HG02798 (cell line): ENCODE data around the gene MTFR1L.
A peak's percentile ranks its signal among the peaks of the same experiment; 100 is the strongest.

Experiments used
- ATAC-seq: cut with Tn5 transposase; IDR thresholded peaks from one replicate; pipeline ENCODE4 v1.9.1; 2021; ENCODE audit warnings: mild to moderate bottlenecking; ENCODE audit not compliant: unreplicated experiment, poor library complexity

The MTFR1L gene

DNA sequence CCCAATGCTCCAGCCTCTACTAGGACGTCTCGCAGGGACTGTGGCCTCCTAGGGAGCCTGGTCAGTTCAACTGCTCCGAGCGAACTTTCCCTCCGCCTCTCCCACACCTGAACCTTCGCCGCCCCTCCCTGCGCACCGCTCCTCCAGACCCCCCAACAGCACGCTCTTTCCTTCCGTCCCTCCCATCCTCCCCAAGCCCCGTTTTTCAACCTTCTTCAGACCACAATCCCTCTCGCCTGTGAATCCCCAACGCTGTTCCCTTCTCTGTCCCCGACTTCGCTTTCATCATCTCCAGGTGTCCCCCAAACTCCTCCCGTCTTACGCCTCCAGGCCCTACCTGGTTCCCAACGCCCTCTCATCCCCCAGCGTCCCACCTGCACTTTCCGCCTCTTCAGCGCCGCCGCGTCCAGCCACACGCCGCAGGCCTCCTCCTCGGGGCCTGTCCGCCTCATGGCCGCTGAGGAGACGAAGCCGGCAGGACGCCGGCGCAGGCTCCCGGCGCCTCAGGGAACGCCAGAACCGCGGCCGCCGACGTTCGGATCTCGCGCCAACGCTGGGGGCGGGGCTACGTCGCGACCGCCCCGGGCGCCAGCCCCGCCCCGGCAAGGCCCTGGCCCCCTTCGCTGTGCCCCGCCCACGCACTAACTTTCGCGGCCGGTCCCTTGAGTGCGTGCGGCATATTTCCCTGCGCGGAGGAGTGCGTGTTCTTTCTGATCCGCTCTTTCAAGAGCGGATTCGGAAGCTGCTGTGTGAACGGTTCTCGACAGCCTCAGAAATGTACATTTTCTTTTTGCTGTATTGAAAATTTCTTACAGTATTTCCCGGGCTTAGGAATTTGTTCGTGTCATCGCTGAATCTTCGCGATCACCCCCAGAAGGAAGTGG, 39.4 kb downstream of the MTFR1L start, which contains the start of gene AUNIP:
Gene AUNIP (minus strand): TSS at position 552 of the 884 bp plus-strand sequence. CDS start 100 bp downstream, at position 452.
- peak; percentile 93 for ATAC-seq

DNA sequence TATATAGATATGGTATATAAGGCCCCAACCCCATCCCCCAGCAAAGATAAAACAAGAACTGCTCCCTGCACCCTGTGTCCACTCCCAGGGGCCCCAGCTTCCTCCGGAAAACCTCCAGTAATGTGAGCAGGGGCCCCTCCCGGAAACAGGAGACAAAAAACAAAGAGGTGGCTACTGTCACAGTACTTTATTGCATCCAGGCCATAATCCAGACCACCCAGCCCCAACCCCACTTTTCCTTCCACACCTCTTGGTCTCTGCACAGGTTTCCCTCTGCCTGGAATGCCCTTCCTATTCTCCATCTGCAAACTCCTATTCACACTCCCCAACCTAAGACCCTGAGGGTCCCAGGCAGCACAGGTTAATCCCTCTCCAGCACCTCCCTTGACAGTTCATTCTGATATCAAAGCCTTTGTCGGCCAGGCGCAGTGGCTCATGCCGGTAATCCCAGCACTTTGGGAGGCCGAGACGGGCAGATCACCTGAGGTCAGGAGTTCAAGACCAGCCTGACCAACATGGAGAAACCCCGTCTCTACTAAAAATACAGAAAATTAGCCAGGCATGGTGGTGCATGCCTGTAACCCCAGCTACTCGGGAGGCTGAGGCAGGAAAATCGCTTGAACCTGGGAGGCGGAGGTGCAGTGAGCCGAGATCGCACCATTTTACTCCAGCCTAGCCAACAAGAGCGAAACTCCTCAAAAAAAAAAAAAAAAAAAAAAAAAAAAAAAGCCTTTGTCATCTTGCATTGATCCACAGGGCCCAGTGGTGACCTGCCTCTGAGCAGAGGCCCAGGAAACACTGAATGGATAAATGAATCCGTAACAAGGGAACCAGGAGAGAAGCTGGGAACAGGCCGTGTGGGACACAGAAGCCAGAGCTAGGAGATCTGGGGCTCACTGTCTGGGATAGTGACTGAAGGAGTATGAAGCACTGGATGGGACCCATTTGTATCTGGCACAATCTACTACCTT, 41.8 kb downstream of the MTFR1L start:
- no peak for ATAC-seq

DNA sequence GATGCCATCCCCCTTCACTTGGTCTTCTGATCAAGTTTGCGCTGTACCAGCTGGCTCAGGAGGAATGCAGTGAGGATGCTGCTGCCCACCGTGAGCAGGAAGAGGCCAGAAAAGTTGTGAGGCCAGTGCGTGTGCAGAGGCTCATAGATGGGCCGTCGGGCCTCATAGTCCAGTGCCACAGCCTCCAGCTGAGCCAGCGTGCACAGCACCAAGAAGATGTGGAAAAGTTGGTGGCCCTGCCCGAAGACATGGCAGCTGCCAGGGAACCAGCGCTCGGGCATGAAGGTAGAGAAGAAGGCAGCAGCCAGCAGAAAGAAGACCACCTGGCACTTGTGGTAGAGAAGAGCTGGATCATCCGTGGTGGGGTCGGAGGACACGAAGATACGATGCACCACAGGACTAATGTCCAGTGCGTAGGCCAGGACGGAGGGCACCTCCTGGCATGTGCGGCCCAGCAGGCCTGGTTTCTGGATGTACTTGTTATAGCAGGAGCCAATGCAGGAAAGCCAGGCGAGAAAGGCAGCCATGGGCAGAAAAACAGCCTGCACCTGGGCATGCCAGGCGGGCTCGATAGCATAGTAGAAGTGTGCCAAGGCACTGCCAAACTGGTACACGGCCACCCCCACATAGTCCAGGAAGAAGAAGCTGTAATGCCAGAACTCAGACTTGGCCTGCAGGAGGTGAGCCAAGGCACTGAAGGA, 43.2 kb downstream of the MTFR1L start:
- ATAC-seq, result no peak

DNA sequence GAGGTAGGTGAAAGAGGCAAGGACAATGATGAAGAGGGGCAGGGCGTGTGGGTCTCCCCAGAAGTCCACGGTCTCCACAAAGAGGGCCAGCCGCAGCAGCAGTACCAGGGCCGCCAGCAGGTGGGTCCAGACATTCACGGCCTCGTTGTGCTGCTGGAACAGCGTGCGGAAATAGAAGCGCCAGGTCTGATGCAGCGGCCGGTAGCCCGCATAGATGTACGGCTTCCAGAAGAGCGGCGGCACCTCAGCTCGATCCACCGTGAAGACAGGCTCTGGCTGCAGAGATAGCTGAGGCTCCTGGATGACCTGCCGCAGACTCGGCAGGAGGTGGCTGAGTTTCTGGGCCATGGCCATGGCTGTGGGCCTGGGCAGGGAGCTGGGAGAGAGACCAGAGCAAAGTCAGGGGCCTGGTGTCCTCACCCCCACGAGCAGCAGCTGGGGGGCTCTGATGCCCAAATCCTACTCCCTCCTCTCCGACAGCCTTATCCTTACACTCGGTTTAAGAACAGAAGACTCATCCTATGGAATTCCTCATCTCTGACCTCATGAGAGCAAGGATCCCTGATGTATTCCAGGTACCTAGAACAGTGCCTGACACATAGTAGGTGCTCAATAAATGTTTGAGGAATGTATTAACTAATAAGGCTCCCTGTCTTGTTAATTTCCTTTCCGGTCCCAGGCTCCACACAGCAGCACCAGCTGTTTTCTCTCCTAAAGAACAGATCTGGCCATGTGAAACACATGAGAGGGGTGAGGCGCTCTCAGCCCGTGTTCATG, 43.9 kb downstream of the MTFR1L start:
- no peak for ATAC-seq

DNA sequence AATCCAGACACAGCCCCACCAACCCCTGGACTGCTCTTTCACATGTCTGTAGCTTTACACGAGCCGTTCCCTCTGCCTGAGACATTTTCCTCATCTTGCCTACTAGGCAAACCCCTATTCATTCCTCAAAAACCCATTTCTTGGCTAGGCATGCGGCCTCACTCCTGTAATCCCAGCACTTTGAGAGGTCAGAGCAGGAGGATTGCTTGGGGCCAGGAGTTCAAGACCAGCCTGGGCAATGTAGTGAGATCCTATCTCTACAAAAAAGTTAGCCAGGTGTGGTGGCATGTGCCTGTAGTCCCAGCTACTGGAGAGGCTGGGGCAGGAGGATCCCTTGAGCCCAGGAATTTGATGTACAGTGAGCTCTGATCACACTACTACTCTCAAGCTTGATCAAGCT, 44.7 kb downstream of the MTFR1L start:
- no peak for ATAC-seq

DNA sequence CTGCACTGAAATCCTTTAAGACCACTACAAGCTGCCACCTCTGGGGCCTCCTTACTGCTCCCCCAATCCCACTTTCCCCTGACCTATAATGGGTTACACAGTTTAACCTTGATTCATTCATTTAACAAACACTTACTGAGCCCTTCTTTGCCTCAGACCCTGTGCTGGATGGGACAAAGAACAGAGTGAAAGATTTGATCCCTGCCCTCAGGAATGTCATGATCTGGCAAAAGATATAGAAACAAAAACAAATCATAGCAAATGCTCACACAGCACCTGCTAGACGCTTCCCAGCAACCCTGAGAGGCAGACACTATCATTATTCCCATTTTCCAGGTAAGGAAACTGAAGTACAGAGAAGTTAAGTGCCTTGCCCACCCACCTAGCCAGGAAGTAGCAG, 46.5 kb downstream of the MTFR1L start:
- ATAC-seq, result no peak

DNA sequence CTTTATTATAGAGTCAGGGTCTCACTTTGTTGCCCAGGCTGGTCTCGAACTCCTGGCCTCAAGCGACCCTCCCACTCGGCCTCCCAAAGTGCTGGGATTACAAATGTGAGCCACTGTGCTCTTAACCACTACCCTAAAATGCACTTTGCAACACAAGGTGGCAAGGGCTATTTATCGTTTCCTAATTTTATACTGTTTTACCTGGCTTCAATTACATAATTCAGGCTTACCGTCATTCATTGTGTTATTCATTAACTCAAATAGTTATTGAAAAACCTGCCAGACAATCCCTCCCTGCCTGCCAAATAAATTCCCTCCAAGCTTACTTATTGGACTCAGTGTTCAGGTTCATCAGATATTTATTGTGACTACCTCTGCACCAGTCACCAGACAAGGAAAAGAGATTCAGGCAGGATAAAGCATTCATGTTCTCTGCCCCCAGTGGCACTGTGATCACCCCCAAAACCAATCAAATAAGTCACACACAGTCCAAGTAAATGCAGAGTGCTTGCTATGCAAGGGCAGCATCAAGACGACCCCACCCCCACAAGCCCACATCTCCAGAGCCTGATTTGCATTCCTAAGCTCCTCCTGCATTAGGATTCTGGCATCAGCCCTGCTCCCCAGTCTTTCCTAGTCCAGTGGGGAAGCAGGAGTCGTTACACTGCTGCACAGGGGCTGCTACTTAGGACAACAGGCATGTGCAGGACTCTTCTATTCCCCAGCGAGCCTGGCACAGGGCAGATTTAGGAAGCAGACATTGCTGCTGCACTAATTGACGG, 47.6 kb downstream of the MTFR1L start:
- ATAC-seq, result no peak

DNA sequence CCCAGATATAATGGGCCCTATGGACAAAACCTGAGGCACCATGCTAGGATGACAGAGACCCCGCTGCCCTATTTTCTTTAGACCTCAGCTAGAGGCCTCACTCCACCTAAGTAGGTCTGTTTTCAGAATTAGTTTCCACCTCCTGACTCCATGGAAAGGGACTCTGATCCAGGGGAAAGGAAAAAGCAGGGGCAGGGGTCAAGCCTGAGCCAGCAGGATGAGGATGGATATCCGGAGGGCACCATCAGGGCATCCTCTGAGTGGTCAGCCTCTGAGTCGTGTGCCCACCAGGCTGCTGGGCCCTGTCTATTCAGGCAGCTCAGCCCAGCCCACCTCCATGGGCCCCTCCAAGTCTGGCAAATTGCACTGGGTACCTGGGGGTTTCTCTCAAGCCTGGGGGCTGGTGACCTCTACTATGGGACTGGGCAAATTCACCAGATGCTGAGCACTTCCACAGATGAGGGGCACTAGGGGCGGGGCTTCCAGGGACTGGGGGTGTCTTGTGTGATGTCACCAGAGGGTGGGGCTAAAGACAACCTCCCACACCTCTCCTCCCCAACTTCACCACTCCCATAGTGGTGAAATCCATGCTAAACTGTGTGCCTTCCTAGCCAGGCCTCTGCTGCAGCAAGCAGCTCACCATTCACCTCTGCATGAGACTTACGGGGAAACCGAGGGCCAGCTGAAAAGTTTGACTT, 50.3 kb downstream of the MTFR1L start:
- ATAC-seq, result no peak

DNA sequence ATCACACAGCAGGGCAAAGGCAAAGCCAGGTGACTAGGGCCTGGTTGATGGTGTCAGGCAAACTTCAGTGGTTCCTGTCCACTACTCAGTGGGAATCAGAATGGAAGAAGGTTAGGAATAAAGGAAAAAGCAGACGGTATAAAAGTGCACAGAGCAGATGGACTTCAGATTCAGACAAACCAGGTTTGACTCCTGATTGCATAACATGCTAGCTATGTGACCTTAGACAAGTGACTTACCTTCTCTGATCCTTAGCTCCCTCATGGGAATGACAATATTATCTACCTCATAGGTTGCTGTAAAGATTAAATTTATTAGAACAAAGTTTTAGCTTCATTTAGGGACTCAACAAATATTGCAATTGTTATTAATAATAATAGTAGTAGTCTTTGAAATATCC, 50.9 kb downstream of the MTFR1L start:
- no peak for ATAC-seq

DNA sequence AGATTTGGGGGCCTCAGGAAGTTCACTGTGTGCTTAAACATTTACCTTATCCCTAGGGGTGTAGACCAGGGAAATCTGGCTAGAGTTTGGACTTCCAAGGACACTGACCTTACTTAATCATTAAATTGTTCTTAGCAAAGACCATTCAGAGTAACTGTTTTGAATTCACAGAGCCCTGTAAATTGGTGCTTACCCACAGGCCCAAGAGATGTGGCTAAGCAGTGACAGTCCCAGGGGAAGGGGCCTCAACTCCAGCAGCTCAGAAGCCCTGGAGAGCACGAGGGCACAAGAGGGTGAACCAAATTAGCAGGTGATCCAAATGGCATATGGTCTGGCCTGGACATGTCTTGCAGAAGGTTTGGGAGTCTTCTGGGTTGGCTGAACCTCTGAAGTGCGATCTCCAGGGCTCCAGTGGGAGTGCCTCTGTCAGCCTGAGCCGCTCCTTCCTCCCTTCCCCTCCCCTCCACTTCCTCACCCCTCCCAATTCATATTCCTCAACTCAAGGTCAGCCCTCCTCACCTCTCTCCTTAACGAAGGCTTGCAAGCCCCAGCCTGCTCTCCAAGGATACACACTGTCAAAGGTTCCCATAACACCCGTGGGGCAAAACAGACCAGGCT, 51.4 kb downstream of the MTFR1L start:
- no peak for ATAC-seq

DNA sequence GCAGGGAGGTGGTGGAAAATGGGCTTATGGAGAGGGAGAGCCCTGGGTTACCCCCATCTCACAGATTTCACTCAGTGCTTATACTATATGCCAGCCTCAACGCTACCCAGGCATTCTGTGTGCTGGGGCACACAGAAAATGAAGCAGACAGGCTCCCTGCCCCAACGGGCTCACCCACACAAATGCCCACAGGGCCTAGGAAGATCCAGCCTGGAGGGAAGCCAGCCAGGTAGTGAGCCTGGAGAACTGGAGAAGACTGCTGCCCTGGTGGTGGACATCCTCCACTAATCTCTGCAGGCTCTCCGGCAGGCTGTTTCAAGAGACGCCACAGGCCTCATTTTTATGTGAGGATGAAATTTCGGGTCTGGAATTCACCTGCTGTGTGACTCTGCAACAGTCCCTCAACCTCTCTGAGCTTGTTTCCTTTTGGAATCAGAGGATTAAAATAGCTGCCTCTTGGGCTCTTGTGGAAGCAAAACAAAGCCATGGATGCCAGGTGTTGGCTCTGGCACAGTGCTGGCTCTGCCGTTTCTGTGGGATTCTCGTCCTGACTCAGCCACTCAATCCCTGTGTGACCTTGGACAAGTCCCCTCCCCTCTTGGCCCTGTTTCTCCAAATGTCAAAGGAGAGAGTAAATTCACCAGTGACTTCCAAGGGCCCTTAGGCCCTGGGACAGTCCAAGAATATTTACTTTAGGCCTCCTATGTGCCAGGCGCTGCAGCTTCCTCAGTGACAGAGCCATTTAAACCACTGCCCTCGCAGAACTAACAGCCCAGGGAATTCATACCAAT, 52.1 kb downstream of the MTFR1L start:
- ATAC-seq, result no peak

DNA sequence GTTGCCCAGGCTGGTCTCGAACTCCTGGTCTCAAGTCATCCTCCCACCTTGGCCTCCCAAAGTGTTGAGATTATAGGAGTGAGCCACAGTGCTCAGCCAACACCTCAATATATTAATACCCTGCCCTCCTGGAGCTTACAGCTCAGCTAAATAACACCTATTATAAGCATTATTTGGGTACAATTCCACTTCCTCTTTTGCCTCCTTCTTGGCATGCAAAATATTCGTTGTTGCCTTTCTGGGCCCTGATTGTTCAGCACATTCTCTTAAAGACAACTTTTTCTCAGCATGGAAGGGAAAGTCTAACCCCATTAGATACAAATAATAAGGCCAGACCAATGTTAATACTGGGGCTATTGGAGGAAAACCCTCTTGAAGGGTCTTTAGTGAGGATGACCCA, 53.0 kb downstream of the MTFR1L start:
- ATAC-seq, result no peak

DNA sequence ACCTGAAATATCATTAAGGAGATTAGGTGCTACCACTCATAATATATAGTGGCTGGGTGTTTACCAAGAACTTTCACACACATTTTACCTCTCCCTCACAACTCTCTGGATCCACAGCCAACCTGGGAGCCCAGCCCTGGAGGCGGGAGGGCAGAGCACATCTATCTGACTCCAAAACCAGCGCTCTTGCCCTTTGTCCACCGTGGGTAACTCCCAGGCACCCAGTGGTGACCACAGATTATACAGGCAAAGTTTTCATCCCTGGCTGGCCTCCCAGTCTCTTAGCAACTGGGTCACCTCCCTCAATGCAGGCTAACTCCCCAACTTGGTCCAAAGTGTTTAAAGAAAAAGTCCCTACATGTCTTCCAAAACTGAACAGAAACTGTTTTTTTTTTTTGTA, 53.4 kb downstream of the MTFR1L start:
- no peak for ATAC-seq

DNA sequence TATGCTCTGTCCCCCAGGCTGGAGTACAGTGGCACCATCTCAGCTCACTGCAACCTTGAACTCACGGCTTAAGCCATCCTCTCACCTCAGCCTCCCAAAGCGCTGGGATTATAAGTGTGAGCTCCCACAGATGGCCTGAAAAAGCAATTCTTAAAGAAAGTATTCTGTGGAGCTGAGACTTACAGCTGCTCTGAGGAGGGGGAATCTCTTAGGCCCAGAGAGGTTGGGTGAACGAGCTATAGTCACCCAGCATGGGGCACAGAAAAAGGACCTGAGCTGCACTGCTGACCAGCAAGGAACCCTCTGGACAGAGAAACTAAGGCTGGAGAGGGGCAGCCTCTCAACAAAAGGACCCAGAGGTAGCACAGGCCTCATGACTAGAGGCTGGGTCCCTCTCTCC, 54.5 kb downstream of the MTFR1L start:
- no peak for ATAC-seq

DNA sequence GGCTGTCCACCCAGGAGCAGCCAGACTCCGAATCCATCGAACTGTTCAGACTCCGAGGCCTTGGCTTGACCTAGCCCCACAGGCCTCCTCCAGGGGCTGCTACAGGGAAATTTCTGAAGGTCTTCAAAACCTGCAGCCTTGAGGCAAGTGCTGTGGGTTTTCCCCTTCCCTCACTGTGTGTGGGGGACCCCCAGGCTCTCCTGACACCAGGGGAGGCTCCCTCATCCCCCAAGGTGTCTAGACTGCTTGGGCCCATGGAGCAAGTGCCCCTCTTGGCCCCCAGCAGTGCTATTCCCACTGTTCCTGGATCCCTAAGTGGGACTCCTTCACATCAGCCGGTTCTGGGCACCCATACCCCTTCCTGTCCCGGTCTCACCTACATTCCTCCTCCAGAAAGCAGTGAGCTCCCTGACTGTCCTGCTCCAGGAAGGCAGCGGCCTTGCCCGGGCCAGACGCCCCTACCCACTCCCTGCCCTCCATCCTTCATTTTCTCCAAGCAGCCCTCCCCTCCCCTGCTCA, 54.9 kb downstream of the MTFR1L start:
- ATAC-seq, result no peak

DNA sequence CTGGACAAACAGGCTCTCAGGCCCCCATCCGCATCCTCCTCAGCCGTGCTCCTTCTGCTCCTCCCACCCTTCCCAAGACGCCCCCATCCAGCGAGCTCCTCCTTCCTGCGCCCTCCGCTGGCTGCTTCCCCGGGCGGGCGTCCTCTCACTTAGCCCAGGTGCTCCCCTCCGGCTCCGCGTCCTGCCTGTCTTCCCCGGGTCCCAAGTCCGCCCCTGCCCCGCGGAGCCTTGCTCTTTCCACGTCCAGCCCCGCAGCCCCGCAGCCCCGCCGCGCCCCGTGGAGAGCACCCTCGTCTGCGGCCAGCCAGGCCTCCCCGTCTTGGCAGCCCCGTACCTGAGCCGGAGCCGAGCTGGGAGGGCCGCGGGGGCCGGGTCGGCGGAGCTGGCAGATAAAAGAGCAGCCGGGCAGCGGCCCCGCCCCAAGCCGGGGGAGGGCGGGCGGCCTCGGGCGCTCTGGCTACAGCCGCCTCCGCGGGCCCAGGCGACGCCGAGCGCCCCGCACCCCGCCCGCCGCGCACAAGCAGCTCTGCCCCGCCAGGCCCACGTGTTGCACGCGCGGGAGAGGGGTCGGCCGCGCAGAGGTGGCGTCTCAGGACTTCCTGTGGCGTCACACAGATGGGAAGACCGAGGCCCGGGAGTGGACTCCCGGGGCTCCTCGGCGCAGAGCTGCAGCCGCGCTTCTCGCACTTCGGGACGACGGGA, 55.6 kb downstream of the MTFR1L start, which contains the start of gene PAQR7:
Gene PAQR7 (minus strand): TSS at position 555 of the 702 bp plus-strand sequence. CDS start 11,869 bp downstream, outside the sequence.
- peak; percentile 65 for ATAC-seq
